UCSD-AML1 (cell line): Measurements from ENCODE around the gene ACAD9.
A peak's percentile ranks its signal among the peaks of the same experiment; 100 is the strongest.

Source experiments
- DNase-seq: peaks from one replicate; lab custom pipeline; 2025; ENCODE audit not compliant: unreplicated experiment; lab: John Stamatoyannopoulos, UW

ACAD9 gene

DNA sequence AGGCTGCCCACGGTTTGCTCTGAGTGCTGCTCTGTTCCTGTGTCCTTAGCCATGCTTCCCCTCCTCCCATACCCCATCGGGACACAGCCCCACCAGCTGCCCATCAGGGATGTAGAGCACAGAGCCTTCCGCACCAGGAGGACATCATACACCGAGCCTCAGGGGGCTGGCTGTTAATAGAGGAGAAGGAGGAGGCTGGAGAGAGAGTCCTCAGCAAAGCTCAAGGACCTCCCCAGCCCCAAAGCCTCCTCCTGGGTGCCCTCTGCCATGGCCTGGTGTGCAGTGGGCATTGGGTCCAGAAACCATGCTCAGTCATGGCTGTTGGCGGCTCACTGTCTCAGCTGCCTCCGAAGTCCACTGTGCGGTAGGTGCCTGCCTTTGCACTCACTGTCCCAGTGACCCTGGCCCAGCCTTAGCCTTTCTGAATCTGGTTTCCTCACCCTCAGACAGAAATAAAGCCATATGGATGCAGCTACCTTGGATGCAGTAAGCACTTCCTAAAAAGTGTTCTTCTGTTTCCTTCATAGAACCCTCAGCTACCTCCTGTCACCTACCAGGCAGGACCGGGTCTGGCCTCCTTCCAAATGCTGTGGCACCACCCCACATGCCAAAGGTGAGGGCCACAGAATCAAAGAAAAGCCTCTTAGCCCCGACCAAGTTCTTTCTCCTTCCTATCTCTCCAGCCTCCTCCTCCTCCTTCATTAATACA lies 53.9 kb downstream of the ACAD9 start:
- DNase-seq: no peak

DNA sequence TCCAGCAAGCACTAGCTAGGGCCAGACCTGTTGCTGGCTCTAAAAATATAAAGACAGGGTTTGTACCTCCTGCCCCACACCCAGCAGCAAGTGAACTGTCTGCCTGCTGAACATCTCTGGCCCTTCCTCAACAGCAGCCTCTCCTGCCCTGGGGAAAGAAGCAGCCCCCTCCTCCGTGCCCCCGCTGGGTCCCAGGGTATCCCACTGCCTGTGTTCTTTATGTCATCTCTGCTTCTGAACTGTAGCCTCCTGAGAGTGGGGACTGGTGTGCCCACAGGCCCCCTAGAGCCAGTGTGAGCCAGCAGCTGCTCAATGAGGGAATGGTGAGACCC lies 54.5 kb downstream of the ACAD9 start:
- no peak for DNase-seq

DNA sequence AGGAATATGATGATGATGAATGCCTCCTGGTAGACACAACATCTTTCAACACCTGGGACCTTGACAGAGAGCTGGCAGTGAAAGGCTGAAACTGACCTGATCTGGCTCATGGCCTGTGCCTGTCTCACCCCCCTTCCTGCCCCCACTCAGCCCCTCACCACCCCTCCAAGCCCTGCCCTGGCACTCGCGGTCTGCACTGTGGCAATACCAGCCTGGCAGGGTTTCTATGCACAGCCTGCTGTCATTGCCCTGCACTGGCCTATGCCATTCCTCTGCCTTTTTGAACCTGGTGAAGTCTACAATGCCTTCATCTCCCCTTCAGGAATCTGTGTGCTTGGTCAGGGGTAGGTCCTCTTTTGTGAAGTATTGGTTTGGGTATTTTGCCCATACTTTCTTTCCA lies 56.5 kb downstream of the ACAD9 start:
- no peak for DNase-seq

DNA sequence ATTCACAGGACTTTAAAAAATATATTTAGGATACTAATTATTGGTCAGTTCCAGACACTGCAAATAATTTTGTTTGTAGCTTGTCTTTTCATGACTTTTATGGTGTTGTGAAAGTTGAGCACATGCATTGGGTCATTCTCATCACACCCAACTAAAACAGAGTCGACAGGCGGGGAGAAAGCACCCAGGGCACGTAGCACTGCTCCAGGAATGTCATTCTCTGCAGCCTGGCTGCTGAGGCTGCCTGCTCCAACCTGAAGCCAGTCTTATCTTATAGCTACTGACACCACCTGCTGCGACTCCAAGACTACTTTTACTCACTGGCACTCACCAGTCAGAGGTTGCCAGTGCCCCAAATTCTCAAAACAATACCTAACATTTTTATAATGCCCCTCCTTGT lies 56.9 kb downstream of the ACAD9 start:
- DNase-seq: no peak

DNA sequence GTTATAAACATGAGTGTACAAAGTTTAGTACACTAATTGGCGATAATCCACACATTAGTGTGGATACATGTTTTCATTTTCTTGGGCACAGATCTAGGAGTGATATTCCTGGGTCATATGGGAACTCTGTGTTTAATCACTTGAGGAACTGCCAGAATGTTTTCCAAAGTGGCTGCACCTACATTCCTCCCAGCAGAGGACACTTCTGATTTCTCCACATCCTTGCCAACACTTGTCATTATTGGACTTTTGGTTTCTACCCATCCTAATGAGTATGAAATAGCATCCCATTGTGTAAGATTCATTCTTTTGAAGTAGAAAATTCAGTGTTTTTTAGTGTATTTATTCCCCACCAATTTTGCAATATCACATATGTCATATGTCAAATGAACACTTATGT lies 60.8 kb downstream of the ACAD9 start:
- no peak for DNase-seq

DNA sequence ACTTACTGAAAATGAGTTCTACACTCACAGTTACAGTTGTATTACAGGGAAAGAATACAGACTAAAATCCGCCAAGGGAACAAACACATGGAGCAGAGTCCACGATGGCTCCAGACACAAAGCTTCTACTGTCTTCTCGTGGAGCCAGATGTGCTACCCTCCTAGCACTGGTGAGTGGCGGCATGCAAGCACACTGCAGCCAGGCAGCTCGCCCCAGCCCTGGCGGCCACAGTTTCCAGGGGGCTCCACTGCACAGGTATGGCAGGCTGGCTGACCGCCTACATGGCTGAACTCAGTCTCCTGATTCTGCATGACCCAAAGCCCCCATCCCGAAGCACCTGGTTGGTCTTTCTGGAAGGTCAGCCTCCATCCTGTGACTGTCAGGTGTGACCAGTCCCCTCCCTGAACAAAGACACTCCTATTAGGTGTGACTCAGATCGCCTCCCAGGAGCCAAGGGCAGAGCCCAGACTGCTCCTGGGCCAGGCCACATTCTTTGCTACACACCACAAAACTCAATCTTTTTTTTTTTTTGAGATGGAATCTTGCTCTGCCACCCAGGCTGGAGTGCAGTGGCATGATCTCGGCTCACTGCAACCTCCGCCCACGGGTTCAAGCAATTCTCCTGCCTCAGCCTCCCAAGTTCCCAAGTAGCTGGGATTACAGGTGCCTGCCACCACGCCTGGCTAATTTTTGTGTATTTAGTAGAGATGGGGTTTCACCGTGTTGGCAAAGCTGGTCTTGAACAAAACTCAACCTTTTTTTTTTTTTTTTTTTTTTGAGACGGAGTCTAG lies 62.9 kb downstream of the ACAD9 start:
- no peak for DNase-seq

DNA sequence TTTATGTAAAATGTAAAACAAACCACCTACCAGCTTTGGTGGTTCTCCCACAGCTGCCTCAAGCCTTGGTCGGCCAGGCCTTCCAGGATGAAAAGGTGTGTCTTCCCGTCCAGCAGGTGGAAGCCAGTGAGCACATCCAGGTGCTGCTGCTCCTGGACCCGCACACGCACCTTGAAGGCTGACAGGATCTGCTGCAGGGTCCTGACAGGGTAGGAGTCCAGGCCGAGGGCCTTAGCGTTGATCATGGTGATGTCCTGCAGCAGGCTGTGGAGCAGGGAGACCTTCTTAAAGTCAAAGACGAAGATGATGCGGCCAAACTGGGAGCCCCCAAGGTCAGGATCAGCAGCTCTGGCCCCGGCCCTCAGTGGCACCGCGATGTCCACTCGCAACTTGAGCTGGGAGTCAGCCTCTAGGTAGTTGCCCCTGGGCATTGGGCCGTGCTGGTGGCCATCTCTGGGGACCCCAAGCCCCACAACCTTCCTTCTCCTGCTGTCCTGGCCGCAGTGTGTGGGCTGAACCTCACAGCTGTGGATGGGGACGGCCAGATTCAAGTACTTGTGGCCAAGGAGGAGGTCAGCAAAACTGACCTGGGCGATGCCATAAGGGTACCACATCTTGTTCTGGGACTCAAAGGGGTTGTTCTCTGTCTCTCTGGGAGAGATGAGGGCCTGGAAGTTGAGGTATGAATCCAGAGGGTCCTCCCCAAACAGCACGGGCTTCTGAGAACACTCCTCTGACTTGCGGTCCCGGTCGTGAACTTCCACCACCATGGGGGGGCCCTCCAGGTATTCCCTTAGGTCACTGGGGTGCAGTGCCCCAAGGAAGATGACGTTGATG lies 65.8 kb downstream of the ACAD9 start:
- no peak for DNase-seq

DNA sequence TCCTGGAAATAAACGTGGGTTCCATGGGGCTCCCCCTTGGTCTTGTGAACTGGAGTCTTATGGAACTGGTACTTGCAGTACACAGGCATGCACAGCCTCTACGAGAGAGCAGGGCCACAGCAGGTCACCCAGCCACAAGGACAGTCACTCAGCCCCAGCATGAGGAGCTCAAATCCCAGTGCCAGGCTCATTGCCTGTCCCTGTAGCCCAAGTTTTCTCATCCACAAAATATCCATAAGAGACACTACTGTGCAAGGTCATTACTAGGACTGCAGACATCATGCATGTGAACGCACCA lies 66.4 kb downstream of the ACAD9 start:
- DNase-seq: no peak

DNA sequence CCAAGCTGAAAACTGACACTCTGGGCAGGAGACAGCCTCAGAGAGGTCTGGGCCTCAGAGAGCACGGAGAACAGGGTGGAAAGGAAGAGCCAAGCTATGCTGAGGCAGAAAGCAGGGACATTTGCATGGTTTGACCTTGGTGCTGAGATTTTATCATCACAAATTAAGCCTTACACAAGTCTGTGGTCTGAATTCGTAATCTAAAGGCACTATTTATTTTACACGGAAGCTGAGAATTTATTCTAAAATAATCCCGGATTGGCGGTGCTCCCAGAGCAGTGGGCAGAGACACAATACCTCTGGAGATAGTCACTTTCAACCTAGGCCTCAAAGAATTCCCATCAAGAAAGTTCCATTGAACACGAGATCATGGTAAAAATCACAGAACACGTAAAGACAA lies 67.0 kb downstream of the ACAD9 start:
- DNase-seq: no peak

DNA sequence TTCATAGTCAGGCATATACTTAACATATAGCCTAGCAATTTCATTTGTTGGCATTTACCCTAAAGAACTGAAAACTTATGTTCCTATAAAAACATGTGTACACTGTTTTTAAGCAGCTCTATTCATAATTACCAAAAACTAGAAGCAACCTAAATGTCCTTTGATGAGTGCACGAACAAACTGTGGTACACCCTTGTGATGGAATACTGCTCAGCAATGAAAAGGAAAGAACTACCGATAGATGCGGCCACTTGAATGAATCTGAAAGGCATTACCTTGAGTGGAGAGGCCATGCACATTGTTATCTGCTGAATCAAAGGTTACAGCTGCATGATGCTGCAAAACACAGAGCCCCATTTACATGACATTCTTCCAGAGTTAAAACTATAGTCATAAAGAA lies 69.7 kb downstream of the ACAD9 start:
- DNase-seq: no peak

DNA sequence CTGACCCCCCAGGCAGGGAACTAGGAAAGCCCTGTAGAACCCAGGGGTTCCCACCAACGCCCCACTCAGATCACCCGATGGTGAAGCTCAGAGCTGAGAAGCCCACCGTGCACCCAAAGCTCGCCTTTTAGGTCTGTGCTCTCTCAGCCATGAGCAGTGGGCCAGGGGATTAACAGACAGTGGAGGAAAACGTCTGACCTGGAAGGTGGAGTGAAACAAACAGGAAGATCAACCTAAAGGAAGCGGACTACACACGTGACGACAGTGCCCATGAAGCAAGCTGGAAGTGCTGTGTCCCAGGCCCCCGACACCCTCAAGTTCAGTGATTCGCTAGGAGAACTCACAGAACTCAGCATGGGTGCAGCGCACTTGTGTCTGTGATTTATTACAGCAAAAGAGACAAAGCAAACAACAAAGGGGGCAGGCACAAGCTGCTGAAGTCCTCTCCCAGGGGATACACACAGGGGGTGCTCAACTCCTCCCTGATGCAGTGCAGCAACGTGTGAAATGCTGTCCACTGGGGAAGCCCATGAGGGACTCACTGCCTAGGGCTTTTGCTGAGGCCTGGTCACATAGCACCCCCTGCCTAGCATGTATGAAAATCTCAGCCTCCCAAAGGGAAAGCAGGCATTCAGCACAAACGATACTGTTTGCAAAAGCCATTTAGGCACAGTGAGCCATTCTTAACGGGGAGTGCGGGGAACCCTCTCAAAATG lies 71.0 kb downstream of the ACAD9 start:
- peak; percentile 29 for DNase-seq

DNA sequence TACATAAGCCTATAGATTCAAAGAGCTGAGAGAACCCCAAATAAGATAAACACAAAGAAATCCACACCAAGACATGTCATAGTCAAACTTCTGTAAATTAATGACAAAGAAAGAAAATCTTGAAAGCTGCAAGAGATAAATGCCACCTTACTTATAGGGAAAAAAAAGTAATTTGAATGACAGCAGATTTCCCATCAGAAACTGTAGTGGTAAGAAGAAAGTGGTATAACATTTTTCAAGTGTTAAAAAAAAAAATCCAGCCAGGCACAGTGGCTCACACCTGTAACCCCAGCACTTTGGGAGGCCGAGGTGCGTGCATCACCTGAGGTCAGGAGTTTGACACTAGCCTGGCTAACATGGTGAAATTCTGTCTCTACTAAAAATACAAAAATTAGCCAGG lies 77.0 kb downstream of the ACAD9 start:
- no peak for DNase-seq
